ENCODE data around the gene PLCE1.

The PLCE1 gene

DNA sequence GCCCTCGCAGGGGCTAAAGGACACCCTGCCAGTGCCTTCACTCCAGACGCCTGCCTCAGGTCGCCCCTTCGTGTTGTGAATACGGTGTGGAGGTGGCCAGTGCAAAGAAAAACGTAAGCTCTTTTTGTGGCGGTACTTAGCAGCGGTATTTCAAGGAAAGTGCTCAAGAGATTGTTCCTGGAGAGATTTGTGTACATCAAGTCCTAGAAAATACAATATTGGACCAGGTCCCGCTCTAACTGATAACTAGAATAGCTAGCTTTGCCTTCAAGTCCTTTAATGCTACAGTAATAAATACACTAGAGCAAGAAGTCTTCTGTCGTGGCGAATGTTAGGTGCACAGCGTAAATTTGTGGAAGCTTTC is 689 bp downstream of the PLCE1 start:
- DNase-seq (ENCODE audit: low read depth): no peak

- no peak for DNase-seq (ENCODE audit: low read depth)
Measured at GRCh38 chr10:93995182-93995581, 1.5 kb downstream of the PLCE1 start.

- peak; percentile 79 for DNase-seq (ENCODE audit: low read depth)
Measured at GRCh38 chr10:93995598-93996271, 2.0 kb downstream of the PLCE1 start.

GRCh38 chr10:93996551-93996950 is 2.8 kb downstream of the PLCE1 start:
- DNase-seq (ENCODE audit: low read depth): no peak

DNA sequence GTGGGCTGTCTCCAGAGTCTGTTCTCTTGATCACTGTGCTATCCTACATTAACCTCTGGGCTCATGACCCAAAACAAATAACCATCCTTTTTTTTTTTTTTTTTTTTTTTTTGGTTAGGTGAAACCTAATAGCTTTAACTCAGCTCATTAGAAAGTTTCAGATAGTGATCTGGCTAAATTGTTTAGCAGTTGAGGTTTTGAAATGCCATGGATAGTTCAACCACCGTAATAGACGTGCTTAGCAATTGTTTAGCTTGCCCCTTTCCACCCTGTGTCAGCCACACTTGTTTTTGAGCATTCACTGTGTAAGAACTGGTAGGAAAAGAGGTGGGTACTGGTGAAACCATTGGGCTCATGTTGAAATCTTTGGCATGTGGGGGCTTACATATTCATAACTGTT is 3.8 kb downstream of the PLCE1 start:
- peak; percentile 34 for DNase-seq (ENCODE audit: low read depth)

- peak; percentile 84 for DNase-seq (ENCODE audit: low read depth)
Measured at GRCh38 chr10:93999401-93999851, 5.7 kb downstream of the PLCE1 start.

- no peak for DNase-seq (ENCODE audit: low read depth)
Measured at GRCh38 chr10:94000638-94001415, 7.1 kb downstream of the PLCE1 start.

- DNase-seq (ENCODE audit: low read depth): no peak
Measured at GRCh38 chr10:94001416-94001810, 7.7 kb downstream of the PLCE1 start.

DNA sequence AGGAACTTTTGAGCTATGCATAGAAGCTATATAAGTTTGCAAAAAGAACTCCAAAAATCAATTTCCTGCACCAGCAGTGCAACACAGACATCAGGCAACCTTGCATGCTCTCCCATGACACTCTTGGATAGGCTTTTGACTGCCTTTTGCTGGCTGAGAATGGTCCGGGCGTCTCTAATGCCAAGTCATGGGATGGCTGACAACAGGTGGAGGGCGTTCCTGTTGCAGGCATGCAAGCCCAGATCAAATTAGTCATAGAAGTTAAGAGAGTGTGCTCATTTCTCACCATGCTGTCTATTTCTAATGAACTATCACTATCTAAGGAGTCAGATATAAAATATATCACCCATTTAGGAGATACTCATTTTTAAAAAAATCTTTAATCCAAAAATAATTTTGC is 8.4 kb downstream of the PLCE1 start:
- no peak for DNase-seq (ENCODE audit: low read depth)

DNA sequence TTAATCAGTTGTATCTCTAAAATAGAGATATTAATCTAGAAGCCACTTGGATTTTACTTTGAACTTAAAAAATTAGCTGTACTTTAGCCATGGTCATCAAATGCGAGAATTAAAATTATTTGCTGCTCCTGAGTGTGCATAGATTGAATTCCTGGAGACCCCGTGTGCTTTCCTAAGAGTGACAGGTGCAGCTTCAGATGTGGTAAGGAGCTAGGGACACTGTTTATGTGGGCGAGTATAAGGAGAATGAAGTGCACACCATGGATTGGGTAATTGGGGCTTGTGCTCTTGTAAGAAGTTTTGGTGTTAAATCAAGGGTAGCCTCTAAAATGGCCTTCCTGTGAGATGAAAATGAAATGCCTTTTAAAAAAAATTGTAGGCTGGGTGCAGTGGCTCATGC is 9.8 kb downstream of the PLCE1 start:
- DNase-seq (ENCODE audit: low read depth): no peak

DNA sequence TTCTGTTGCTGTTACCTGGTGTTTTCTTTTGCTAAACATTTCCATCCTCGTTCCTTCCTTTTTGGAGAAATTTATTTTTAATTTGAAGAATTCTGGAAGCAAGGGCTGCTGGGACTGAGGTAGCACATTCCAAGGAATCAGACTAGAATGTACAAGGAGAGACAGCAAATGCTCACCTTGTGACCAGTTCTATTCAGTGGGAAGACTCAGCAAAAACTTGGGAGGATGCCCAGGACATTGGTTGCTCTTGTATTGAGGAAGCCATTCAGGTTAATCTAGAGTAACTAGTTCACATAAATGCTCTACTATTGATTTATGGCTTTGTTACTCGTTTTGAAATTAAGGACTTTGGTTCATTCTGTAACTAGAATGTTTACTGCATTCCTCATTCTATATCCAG is 11.3 kb downstream of the PLCE1 start:
- DNase-seq (ENCODE audit: low read depth): peak; percentile 36

DNA sequence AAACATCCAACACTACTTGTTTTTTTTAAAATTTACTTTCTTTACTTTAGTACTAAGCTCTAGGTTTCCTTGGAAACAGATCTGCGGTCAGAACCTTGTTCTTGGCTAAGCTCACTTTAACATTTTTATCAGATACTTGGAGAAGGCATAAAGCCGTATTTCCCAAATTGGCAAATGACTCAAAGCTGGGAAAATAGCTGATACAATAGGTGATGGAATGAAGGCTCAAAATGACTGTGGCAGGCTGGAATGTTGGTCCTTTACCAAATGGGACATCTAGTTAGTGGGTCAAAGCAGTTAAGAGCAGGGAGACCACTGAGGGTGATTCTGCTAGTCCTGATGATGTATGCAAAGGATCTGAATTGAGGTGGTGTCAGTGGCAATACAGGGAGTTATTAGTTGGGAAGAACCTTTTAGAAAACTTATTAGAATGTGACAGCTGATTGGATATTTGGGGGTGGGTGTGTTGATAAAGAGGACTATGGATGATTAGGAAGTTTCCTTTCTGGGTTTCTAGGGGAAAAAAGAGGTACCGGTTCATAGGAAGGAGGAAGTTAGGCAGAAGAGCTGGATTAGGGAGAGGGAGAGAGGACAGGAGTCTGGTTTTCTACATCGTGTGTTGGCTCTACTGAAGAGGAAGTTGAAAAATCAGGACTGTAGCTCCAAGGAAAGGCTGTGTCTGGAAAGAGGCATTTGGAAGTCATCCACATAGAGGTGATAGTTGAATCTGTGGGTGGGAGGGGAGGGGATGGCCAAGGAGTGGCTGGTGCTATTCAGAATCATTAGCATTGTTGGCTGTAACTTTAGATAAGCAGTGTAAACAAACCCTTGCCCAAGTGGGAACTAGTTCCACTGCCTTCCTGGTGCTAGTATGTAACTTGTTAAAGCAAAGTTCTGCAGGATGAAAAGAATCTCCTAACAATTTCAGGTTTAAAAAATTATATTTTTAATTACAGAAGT is 13.1 kb downstream of the PLCE1 start:
- peak; percentile 92 for DNase-seq (ENCODE audit: low read depth)

GRCh38 chr10:94008526-94008925 is 14.8 kb downstream of the PLCE1 start:
- peak; percentile 21 for DNase-seq (ENCODE audit: low read depth)

DNA sequence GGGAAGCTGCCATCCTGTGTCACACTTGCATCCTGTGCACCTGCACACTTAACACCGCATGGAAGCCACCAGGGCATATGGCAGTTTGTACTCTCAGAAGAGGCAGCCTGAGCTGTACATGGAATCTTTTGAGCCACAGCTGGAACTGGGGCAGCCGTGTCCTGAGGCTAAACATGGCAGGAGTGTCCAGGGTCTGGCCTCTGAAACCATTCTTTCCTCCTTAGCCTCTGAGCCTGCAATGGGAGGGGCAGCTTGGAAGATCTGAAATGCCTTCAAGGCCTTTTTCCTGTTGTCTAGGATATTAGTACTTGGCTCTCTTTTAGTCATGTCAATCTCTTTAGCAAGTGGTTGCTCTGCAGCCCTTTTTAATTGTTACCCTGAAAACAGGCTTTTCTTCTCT is 16.4 kb downstream of the PLCE1 start:
- DNase-seq (ENCODE audit: low read depth): no peak

DNA sequence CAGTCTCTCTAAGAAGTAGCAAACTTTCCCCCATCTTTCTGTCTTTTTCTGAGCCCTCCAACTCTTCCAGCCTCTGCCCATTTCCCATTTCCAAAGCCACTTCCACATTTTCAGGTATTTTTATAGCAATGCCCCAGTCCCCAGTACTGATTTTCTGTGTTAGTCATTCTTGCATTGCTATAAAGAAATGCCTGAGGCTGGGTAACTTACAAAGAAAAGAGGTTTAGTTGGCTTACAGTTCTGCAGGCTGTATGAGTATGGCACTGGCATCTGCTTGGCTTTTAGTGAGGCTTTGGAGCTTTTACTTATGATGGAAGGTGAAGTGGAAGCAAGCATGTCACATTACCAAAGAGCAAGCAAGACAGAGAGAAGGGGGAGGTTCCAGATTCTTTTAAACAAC is 17.2 kb downstream of the PLCE1 start:
- peak; percentile 35 for DNase-seq (ENCODE audit: low read depth)

DNA sequence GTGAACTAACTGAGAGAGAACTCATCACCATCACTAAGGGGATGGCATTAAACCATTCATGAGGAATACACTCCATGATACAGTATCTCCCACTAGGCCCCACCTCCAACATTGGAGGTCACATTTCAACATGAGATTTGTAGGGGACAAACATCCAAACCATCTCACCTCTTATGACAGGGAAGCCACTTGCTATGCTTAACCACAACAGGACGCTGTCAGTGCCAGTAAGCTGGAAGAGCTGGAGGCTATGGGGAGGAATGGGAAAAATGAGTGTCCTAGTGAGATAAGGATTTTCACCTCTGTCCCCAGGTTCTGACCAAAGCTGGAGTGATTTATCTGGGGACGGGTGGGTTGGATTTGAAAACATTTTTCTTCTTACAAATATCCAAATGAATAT is 17.6 kb downstream of the PLCE1 start:
- peak; percentile 17 for DNase-seq (ENCODE audit: low read depth)

DNA sequence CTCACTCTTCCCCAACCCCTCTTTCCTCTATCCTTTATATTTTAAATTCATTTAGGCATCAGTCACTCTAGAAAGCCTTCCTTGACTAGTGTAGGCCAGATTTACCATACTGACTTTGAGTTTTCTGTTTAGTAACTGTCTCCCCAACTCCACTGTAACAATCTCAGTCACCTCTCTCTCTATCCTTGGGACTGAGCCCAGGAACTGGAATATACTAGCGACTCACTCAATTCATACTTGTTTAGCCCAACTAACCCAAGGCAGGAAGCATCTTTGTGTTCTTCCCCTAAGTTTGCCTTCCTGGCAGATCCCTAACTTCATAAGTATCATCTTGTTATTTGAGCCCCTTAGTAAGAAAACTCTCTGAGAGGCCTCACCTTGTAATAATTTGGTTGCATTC is 19.1 kb downstream of the PLCE1 start:
- peak; percentile 44 for DNase-seq (ENCODE audit: low read depth)

DNA sequence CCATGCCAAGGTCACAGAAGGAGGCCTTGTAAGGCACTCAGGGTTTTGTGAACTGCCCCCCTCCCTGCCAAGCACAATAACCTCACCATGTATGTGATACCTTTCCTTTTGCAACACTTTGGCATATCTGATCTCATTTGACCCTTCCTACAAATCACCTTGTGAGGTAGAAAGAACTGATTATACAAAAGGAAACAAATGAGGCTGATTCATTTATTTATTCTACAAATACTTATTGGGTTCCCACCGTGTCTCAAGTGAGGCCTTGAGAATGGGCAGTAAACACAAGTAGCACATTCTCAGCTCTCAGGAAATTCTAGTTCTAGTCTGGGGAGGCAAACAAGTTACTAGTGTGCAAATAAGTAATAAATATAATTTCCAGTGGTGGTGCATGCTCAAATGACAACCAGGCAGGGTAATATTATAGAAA is 19.6 kb downstream of the PLCE1 start:
- no peak for DNase-seq (ENCODE audit: low read depth)

- DNase-seq (ENCODE audit: low read depth): no peak
Measured at GRCh38 chr10:94014304-94014703, 20.6 kb downstream of the PLCE1 start.

- peak; percentile 66 for DNase-seq (ENCODE audit: low read depth)
Measured at GRCh38 chr10:94016727-94017714, 23.3 kb downstream of the PLCE1 start.

- DNase-seq (ENCODE audit: low read depth): no peak
Measured at GRCh38 chr10:94018107-94018506, 24.4 kb downstream of the PLCE1 start.
